Right lobe of liver (tissue), 4 donors: Measurements from ENCODE around the gene IL1RAP.

ENCODE experiments used
- POLR2A ChIP-seq: fragments of 450-650 bp; IDR thresholded peaks from one replicate; pipeline ENCODE4 v1.6.1; 2017; ENCODE audit warnings: antibody characterized with exemption, mild to moderate bottlenecking
- TF ChIP-seq, protein P1 (sequence below), 4 donors: fragments of 200-600 bp in 3 of 4; fragments of 450-650 bp in 1 of 4; IDR thresholded peaks; one replicate each; pipeline versions ENCODE4 v1.5.1 to v1.8.0; 2016 to 2022; ENCODE audit warnings: antibody characterized with exemption in 4 of 4, mild to moderate bottlenecking in 2 of 4
- donor health status: DM: no; HTN: no; CAD: no.
- donor health status: DM: no; HTN: no; CAD: no.
- donor health status: DM: no; HTN: yes; CAD: no.

DNA sequence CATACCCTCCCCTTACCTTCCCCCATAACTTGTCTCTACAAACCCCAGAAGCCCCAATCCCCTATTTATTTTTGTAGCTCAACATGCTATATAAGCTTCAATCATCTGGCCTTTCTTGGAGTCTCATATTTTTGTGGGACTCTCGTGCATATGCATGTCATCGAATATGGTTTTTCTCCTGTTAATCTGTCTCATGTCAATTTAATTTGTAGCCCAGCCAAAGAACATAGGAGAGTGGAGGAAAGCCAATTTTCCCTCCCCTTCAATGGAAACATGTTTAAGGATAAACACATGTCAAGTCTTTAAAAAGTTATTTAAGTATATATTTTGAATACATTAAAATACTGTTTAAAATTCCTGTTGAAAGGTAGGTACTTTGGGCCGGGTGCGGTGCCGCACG lies 176.4 kb downstream of the IL1RAP start:
- TF ChIP-seq, protein P1, sequence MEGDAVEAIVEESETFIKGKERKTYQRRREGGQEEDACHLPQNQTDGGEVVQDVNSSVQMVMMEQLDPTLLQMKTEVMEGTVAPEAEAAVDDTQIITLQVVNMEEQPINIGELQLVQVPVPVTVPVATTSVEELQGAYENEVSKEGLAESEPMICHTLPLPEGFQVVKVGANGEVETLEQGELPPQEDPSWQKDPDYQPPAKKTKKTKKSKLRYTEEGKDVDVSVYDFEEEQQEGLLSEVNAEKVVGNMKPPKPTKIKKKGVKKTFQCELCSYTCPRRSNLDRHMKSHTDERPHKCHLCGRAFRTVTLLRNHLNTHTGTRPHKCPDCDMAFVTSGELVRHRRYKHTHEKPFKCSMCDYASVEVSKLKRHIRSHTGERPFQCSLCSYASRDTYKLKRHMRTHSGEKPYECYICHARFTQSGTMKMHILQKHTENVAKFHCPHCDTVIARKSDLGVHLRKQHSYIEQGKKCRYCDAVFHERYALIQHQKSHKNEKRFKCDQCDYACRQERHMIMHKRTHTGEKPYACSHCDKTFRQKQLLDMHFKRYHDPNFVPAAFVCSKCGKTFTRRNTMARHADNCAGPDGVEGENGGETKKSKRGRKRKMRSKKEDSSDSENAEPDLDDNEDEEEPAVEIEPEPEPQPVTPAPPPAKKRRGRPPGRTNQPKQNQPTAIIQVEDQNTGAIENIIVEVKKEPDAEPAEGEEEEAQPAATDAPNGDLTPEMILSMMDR (IDR thresholded peaks at IDR 0.05), result no peak
- TF ChIP-seq POLR2A, result no peak
